ENCODE results near the gene CRHR2. TPM values are rescaled to one million over a fixed set of nuclear protein-coding genes. Genes with fewer than 3 reads are reported as not detected.

The CRHR2 gene
- total RNA-seq (2022), result not detected in 2 replicates
- not detected for Bru-seq, nascent RNA
- BruChase-seq, experiment 1, labeled RNA remaining after a 2-hour chase, result not detected
- BruChase-seq, experiment 2, labeled RNA remaining after a 6-hour chase, result not detected
- long read RNA-seq, result 0 reads

- Mint-ChIP-seq H3K4me3 (ENCODE audit: unreplicated experiment) (no peak within 1 kb of the TSS), H3K36me3 (ENCODE audit: insufficient read depth, unreplicated experiment) (no peaks in the 10 kb centered on the region), H3K27ac (ENCODE audit: unreplicated experiment) (no peak within 1 kb of the TSS), H3K9me3 (ENCODE audit: unreplicated experiment) (no peaks in the 10 kb centered on the region), H3K4me1 (ENCODE audit: low read depth, unreplicated experiment) (peaks cover 6% of the 10 kb centered on the region), H3K27me3 (ENCODE audit: insufficient read depth, unreplicated experiment) (peaks cover 7% of the 10 kb centered on the region)
- Histone ChIP-seq H3K9me3 (no peaks in the 10 kb centered on the region), H3K4me3 (ENCODE audit: low read depth, low read length) (no peak within 1 kb of the TSS), H3K36me3 (ENCODE audit: control insufficient read depth, insufficient read depth, low read length) (no peaks in the 10 kb centered on the region), H3K4me1 (peaks cover 9% of the 10 kb centered on the region; the same call in 1 of the 2 replicates), H3K27me3 (replicated peaks; ENCODE audit: control insufficient read depth, insufficient read depth, low read length) (no peaks in the 10 kb centered on the region)
- POLR2A ChIA-PET, result no interaction called here
- BruUV-seq (replicated peaks), result no TSS peak
- no peak for TF ChIP-seq CTCF (IDR thresholded peaks at IDR 0.05; ENCODE audit: insufficient read depth in 1 of 2, low read depth in 1 of 2, low read length in 1 of 2, severe bottlenecking in 1 of 2, unreplicated experiment in 1 of 2)
- DNase-seq, result no peak
- intact Hi-C loops (cut with micrococcal nuclease; ENCODE audit: unreplicated experiment), result loop anchor here (5.0 kb wide), 1 partner anchor 60 kb away; no protein-coding TSS in a partner anchor
- CTCF ChIA-PET, result no interaction called here
Observed at GRCh38 chr7:30682212-30683083, at the start of gene CRHR2. Gene CRHR2 (minus strand): TSS chr7:30682456. CDS start chr7:30682280, 176 bp downstream.

DNA sequence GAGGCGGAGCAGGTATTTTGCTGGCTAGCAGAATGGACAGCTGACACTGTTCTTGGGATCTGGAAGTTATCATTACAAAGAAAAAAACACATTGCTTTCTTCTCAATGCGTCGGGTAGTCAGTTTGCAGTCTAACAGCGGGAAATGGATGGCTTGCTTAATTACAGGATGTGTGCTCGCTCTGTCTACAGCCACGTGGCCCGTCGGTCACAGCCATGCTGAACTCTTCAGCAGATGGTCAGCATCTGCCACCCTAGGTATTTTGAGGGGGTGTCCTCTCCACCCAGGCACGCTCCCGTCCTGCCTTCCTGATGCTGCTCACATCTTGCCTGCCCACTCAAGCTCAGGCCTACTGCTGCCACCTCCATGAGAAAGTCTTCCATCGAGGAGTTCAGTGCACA is 49.3 kb upstream of the CRHR2 start:
- ChIA-PET POLR2A (no interaction called here), CTCF (no interaction called here)
- Histone ChIP-seq H3K4me3 (ENCODE audit: low read depth, low read length) (no peak overlapping the region), H3K9me3 (no peaks in the 10 kb centered on the region), H3K4me1 (peaks cover 17% of the 10 kb centered on the region), H3K27me3 (replicated peaks; ENCODE audit: control insufficient read depth, insufficient read depth, low read length) (no peaks in the 10 kb centered on the region), H3K36me3 (ENCODE audit: control insufficient read depth, insufficient read depth, low read length) (no peaks in the 10 kb centered on the region)
- no peak overlapping the region for H3K4me3 Mint-ChIP-seq (ENCODE audit: unreplicated experiment)
- peaks cover 23% of the 10 kb centered on the region for H3K4me1 Mint-ChIP-seq (ENCODE audit: low read depth, unreplicated experiment)
- H3K27me3 Mint-ChIP-seq (ENCODE audit: insufficient read depth, unreplicated experiment), result no peaks in the 10 kb centered on the region
- intact Hi-C loops (cut with micrococcal nuclease; ENCODE audit: unreplicated experiment), result no loop called here
- TF ChIP-seq CTCF (IDR thresholded peaks at IDR 0.05; ENCODE audit: insufficient read depth in 1 of 2, low read depth in 1 of 2, low read length in 1 of 2, severe bottlenecking in 1 of 2, unreplicated experiment in 1 of 2), result no peak
- no peak overlapping the region for H3K27ac Mint-ChIP-seq (ENCODE audit: unreplicated experiment)
- H3K36me3 Mint-ChIP-seq (ENCODE audit: insufficient read depth, unreplicated experiment), result no peaks in the 10 kb centered on the region
- no TSS peak for BruUV-seq (replicated peaks)
- no peaks in the 10 kb centered on the region for H3K9me3 Mint-ChIP-seq (ENCODE audit: unreplicated experiment)
- DNase-seq, result no peak

DNA sequence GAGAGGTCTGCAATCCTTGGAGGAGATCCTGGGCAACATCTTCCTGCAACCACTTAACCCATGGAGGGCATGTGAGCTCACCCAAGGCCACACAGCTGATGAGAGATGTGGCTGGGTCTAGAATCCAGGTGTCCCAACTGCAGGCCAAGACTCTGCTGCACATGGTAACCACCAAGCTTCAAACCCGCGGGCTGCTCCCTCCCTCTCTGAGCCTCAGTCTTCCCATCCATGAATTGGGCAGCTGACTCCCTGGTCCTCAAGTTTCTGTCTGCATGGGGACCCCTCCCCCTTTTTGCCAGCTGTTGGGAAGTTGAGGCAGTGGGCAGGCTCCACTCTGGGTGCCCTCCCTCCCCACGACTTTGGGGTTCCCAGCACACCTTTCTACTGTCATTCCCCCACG is 48.7 kb upstream of the CRHR2 start:
- Histone ChIP-seq H3K4me1 (peaks cover 19% of the 10 kb centered on the region), H3K27me3 (replicated peaks; ENCODE audit: control insufficient read depth, insufficient read depth, low read length) (no peaks in the 10 kb centered on the region), H3K4me3 (ENCODE audit: low read depth, low read length) (no peak overlapping the region), H3K9me3 (no peaks in the 10 kb centered on the region), H3K36me3 (ENCODE audit: control insufficient read depth, insufficient read depth, low read length) (no peaks in the 10 kb centered on the region)
- no peak for DNase-seq
- POLR2A ChIA-PET, result no interaction called here
- no peak for TF ChIP-seq CTCF (IDR thresholded peaks at IDR 0.05; ENCODE audit: insufficient read depth in 1 of 2, low read depth in 1 of 2, low read length in 1 of 2, severe bottlenecking in 1 of 2, unreplicated experiment in 1 of 2)
- peaks cover 3% of the 10 kb centered on the region for H3K9me3 Mint-ChIP-seq (ENCODE audit: unreplicated experiment)
- no peak overlapping the region for H3K27ac Mint-ChIP-seq (ENCODE audit: unreplicated experiment)
- BruUV-seq (replicated peaks), result no TSS peak
- no peaks in the 10 kb centered on the region for H3K36me3 Mint-ChIP-seq (ENCODE audit: insufficient read depth, unreplicated experiment)
- H3K27me3 Mint-ChIP-seq (ENCODE audit: insufficient read depth, unreplicated experiment), result no peaks in the 10 kb centered on the region
- no peak overlapping the region for H3K4me3 Mint-ChIP-seq (ENCODE audit: unreplicated experiment)
- H3K4me1 Mint-ChIP-seq (ENCODE audit: low read depth, unreplicated experiment), result peaks cover 23% of the 10 kb centered on the region
- CTCF ChIA-PET, result no interaction called here
- intact Hi-C loops (cut with micrococcal nuclease; ENCODE audit: unreplicated experiment), result no loop called here

Data from Caco-2 (cell line).